ENCODE measurements around the gene MAN1A1.
A peak's percentile ranks its signal among the peaks of the same experiment; 100 is the strongest.

DNA sequence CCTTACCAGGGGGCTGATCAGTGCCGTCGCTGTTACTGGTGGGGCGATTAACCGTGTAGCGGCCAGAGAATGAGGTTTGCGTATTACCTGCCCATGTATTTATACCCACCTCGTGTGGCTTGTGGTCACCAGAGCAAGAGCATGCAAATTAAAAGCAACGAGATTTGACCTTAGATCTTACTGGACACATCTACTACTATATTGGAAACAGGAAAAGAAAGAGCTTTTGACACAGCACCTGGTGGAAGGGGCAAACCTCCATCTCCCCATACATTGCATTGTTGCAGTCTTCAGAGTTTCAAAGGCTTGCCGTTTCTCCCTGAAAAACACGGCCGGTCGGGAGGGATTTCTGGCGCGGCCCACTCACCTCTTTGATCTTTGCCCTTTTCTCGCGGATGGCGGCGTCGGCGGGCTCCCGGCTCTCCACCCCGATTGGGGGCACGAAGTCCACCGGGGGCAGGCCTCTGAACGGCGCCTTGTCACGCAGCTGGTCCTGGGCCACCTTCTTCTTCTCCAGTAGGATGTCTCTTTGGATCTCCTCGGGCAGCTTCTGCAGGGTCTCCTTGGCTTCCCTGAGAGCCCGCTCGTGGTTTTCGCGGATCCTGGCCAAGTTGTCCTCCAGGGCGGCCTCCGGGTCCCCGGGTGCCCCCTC, 1.3 kb downstream of the MAN1A1 start:
- TF ChIP-seq, protein P1, sequence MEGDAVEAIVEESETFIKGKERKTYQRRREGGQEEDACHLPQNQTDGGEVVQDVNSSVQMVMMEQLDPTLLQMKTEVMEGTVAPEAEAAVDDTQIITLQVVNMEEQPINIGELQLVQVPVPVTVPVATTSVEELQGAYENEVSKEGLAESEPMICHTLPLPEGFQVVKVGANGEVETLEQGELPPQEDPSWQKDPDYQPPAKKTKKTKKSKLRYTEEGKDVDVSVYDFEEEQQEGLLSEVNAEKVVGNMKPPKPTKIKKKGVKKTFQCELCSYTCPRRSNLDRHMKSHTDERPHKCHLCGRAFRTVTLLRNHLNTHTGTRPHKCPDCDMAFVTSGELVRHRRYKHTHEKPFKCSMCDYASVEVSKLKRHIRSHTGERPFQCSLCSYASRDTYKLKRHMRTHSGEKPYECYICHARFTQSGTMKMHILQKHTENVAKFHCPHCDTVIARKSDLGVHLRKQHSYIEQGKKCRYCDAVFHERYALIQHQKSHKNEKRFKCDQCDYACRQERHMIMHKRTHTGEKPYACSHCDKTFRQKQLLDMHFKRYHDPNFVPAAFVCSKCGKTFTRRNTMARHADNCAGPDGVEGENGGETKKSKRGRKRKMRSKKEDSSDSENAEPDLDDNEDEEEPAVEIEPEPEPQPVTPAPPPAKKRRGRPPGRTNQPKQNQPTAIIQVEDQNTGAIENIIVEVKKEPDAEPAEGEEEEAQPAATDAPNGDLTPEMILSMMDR (IDR thresholded peaks at IDR 0.05) = no peak
- TF ChIP-seq POLR2A (IDR thresholded peaks at IDR 0.05) = peak; percentile 15

All from right lobe of liver (tissue), 4 donors.